GM12878 (cell line): ENCODE data around the gene MVP. TPM values are rescaled to one million over a fixed set of nuclear protein-coding genes. Genes with fewer than 3 reads are reported as not detected.

Experiments
- ATF2 ChIP-seq: IDR thresholded peaks from 2 replicates; pipeline ENCODE4 v1.6.1; 2012; ENCODE audit warnings: low read length, inconsistent platforms
- BCLAF1 ChIP-seq: fragments of 450-650 bp; IDR thresholded peaks from 2 replicates; pipeline ENCODE4 v1.6.1; 2017; ENCODE audit warnings: antibody characterized with exemption, mild to moderate bottlenecking, moderate library complexity
- CBFB ChIP-seq: IDR thresholded peaks from 2 replicates; pipeline ENCODE4 v1.6.1; 2016; ENCODE audit warnings: antibody characterized with exemption, low read depth
- CBX3 ChIP-seq: fragments of 200-600 bp; sonication (generic); IDR thresholded peaks from 2 replicates; pipeline ENCODE4 v1.6.1; 2016; ENCODE audit warnings: low read depth, borderline replicate concordance
- CBX5 ChIP-seq: sonication (generic); IDR thresholded peaks from 2 replicates; pipeline ENCODE4 v1.6.1; 2016; ENCODE audit warnings: low read depth, moderate library complexity, mild to moderate bottlenecking, inconsistent platforms
- CHD4 ChIP-seq: fragments of 200-600 bp; sonication (generic); IDR thresholded peaks from 2 replicates; pipeline ENCODE4 v1.6.1; 2016; ENCODE audit warnings: mild to moderate bottlenecking
- CREB1 ChIP-seq: IDR thresholded peaks from 2 replicates; pipeline ENCODE4 v1.6.1; 2012; ENCODE audit warnings: low read depth, mild to moderate bottlenecking, inconsistent platforms
- DPF2 ChIP-seq: fragments of 450-650 bp; IDR thresholded peaks from 2 replicates; pipeline ENCODE4 v1.6.1; 2017; ENCODE audit warnings: mild to moderate bottlenecking
- EP300 ChIP-seq, 2 experiments: fragments of 150-350 bp in 1 of 2; IDR thresholded peaks; 2 replicates each; pipeline ENCODE4 v1.6.1; 2011 to 2012; ENCODE audit warnings: low read depth in 2 of 2, low read length in 2 of 2, borderline replicate concordance in 1 of 2, improper control_type of control experiment in 1 of 2, inconsistent platforms in 1 of 2; ENCODE audit not compliant: control insufficient read depth in 1 of 2
- ESRRA ChIP-seq: IDR thresholded peaks from 2 replicates; pipeline ENCODE4 v1.6.1; 2012; ENCODE audit warnings: mild to moderate bottlenecking, low read length, improper control_type of control experiment
- ETV6 ChIP-seq, 2 experiments: fragments of 450-650 bp in 1 of 2; IDR thresholded peaks in 1 of 2; conservative IDR thresholded peaks in 1 of 2; 2 replicates each; pipeline ENCODE4 v1.6.1; 2014; ENCODE audit warnings: antibody characterized with exemption in 1 of 2, borderline replicate concordance in 1 of 2, low read depth in 1 of 2, mild to moderate bottlenecking in 1 of 2, moderate library complexity in 1 of 2
- GATAD2B ChIP-seq: fragments of 450-650 bp; conservative IDR thresholded peaks from 2 replicates; pipeline ENCODE4 v1.6.1; 2017; ENCODE audit warnings: low read depth, mild to moderate bottlenecking, moderate library complexity
- KDM1A ChIP-seq: fragments of 200-600 bp; sonication (generic); IDR thresholded peaks from 2 replicates; pipeline ENCODE4 v1.6.1; 2016; ENCODE audit warnings: borderline replicate concordance
- MEF2B ChIP-seq: fragments of 450-650 bp; IDR thresholded peaks from 2 replicates; pipeline ENCODE4 v1.6.1; 2018; ENCODE audit warnings: mild to moderate bottlenecking, moderate library complexity; ENCODE audit not compliant: partially characterized antibody, poor library complexity, severe bottlenecking
- MTA2 ChIP-seq: fragments of 450-650 bp; IDR thresholded peaks from 2 replicates; pipeline ENCODE4 v1.6.1; 2016; ENCODE audit warnings: low read depth, mild to moderate bottlenecking, moderate library complexity
- MYC ChIP-seq: IDR thresholded peaks from 2 replicates; pipeline ENCODE4 v1.6.1; 2011; ENCODE audit warnings: mild to moderate bottlenecking, low read length, moderate library complexity, inconsistent platforms; ENCODE audit not compliant: insufficient read depth, insufficient replicate concordance, insufficient read length, severe bottlenecking
- NRF1 ChIP-seq: conservative IDR thresholded peaks from 2 replicates; pipeline ENCODE4 v1.6.1; 2011; ENCODE audit warnings: mild to moderate bottlenecking, low read depth, low read length, improper control_type of control experiment
- PML ChIP-seq: IDR thresholded peaks from 2 replicates; pipeline ENCODE4 v1.6.1; 2012; ENCODE audit warnings: low read length, inconsistent platforms
- POLR2AphosphoS2 ChIP-seq: IDR thresholded peaks from 2 replicates; pipeline ENCODE4 v1.6.1; 2011; ENCODE audit warnings: low read depth, mild to moderate bottlenecking, low read length, improper control_type of control experiment, moderate library complexity
- RAD21 ChIP-seq: IDR thresholded peaks from 2 replicates; pipeline ENCODE4 v1.6.1; 2011; ENCODE audit warnings: mild to moderate bottlenecking, low read depth, low read length, moderate library complexity; ENCODE audit not compliant: insufficient read depth
- RBBP5 ChIP-seq: fragments of 200-600 bp; sonication (generic); conservative IDR thresholded peaks from 2 replicates; pipeline ENCODE4 v1.6.1; 2016
- SIX5 ChIP-seq: IDR thresholded peaks from 2 replicates; pipeline ENCODE4 v1.6.1; 2011; ENCODE audit warnings: mild to moderate bottlenecking, low read depth, low read length, moderate library complexity; ENCODE audit not compliant: severe bottlenecking
- SMC3 ChIP-seq: IDR thresholded peaks from 2 replicates; pipeline ENCODE4 v1.6.1; 2011; ENCODE audit warnings: low read length, improper control_type of control experiment, borderline replicate concordance
- TAF1 ChIP-seq: IDR thresholded peaks from 2 replicates; pipeline ENCODE4 v1.6.1; 2011; ENCODE audit warnings: mild to moderate bottlenecking, low read depth, low read length, borderline replicate concordance
- TBL1XR1 ChIP-seq: IDR thresholded peaks from 2 replicates; pipeline ENCODE4 v1.6.1; 2012; ENCODE audit warnings: low read depth, low read length, improper control_type of control experiment
- WRNIP1 ChIP-seq: IDR thresholded peaks from 2 replicates; pipeline ENCODE4 v1.6.1; 2011; ENCODE audit warnings: low read depth, low read length, improper control_type of control experiment, borderline replicate concordance
- YY1 ChIP-seq: IDR thresholded peaks from 2 replicates; pipeline ENCODE4 v1.6.1; 2011; ENCODE audit warnings: low read depth, mild to moderate bottlenecking, low read length
- ZNF622 ChIP-seq: fragments of 450-650 bp; IDR thresholded peaks from 2 replicates; pipeline ENCODE4 v1.6.1; 2017; ENCODE audit warnings: mild to moderate bottlenecking, inconsistent platforms
- polyA plus RNA-seq, 11 experiments: library from polyadenylated mRNA; depleted of rRNA in 4 of 11; unstranded in 6 of 11; stranded (reverse) in 5 of 11; fragments of >200 nt; fragmentation: Nextera tagmentation in 4 of 11; fragmentation: Illumina TruSeq in 1 of 11; extraction: Ambion mirVana in 4 of 11; extraction: Trizol in 1 of 11; gene quantifications; 1 replicate in 1 of 11; 2 replicates in 10 of 11; pipeline versions ENCODE4 v1.2.1 to v1.2.3, GENCODE V29; 2011 to 2016; ENCODE audit warnings: inconsistent platforms in 2 of 11, missing spikeins in 2 of 11, low read depth in 1 of 11
- total RNA-seq, 4 experiments: library from RNA; depleted of rRNA in 3 of 4; stranded (reverse); fragments of >200 nt in 3 of 4; fragmentation: Illumina TruSeq in 1 of 4; extraction: Trizol in 1 of 4; gene quantifications; 2 replicates each; pipeline versions ENCODE4 v1.2.1 to v1.2.3, GENCODE V29; 2013 to 2021

Gene MVP
- total and polyA plus RNA-seq, 10 of the 15 experiments (the other 5 are each of a cell fraction or from before 2014, with no cell fraction given) = 0.98 to 74.2 (median 54.7) TPM

DNA sequence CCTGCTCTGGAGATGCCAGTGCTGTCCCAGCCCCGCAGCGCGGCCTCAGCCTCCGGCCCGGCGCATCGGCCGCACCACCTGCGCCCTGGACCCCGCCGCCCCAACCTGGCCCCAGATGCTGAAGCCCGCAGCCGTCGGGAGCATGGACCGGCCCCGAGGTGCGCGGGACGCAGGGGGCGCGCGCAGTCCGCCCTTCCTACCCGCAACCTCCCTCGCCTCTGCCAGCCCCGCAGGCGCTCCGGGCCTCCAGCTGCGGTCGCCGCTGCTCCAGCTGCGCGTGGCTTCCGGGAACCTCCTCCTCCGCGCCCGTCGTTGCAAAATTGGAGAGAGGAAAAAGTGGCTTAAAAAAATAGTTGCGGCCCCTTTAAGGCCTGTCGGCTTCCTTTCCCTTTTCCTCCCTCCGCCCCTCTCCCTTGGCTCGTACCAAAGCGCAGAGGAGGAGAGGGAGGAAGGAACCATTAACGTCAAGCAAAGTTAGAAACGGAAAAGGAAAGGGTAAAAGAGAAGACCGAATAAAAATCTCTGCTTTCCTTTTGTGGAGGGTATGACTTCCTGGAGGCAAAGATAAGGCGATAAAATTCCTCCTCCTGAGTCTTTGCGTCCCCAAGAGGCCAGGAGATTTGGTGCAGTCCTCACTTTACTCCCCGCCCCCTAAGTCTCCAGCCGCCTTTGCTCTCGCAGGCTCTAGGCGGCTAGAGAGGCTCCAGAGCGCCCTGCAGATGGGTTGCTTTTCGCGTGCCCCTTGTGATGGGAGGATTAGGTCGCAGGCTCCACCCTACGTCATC is 42.8 kb downstream of the MVP start, which contains the start of gene CDIPT (continued):
- TF ChIP-seq WRNIP1 (no peak), PML (0 out of 2 replicates have a peak, but pooled peaks have one; percentile 82), ETV6 (conservative IDR thresholded peaks at IDR 0.05 in 1 of 2, IDR thresholded peaks at IDR 0.05 in 1 of 2; ENCODE audit: borderline replicate concordance in 1 of 2, low read depth in 1 of 2) (peak in 1 of 2 experiments; percentile 6; a peak in 1 of 4 replicates), CBFB (peak; percentile 71; the same call in 1 of the 2 replicates), POLR2AphosphoS2 (no peak), CBX5 (0 out of 2 replicates have a peak, but pooled peaks have one; percentile 59), RBBP5 (no peak), KDM1A (no peak), CBX3 (no peak), MEF2B (peak; percentile 46), SIX5 (peak; percentile 62), ZNF622 (no peak), TBL1XR1 (peak; percentile 5; the same call in 1 of the 2 replicates), RAD21 (no peak), CREB1 (peak; percentile 89), EP300 (IDR thresholded peaks at IDR 0.05; ENCODE audit: borderline replicate concordance in 1 of 2, control insufficient read depth in 1 of 2, low read depth in 2 of 2, low read length in 2 of 2) (no peak), CHD4 (no peak), MTA2 (peak; percentile 38), ATF2 (peak; percentile 85), YY1 (peak; percentile 67), DPF2 (0 out of 2 replicates have a peak, but pooled peaks have one; percentile 38), TAF1 (0 out of 2 replicates have a peak, but pooled peaks have one; percentile 28), SMC3 (no peak), ESRRA (no peak), NRF1 (no peak; the same call in 1 of the 2 replicates), MYC (no peak), BCLAF1 (peak; percentile 99), GATAD2B (peak; percentile 82)
